ENCODE results near the gene C2orf15.

The C2orf15 gene

DNA sequence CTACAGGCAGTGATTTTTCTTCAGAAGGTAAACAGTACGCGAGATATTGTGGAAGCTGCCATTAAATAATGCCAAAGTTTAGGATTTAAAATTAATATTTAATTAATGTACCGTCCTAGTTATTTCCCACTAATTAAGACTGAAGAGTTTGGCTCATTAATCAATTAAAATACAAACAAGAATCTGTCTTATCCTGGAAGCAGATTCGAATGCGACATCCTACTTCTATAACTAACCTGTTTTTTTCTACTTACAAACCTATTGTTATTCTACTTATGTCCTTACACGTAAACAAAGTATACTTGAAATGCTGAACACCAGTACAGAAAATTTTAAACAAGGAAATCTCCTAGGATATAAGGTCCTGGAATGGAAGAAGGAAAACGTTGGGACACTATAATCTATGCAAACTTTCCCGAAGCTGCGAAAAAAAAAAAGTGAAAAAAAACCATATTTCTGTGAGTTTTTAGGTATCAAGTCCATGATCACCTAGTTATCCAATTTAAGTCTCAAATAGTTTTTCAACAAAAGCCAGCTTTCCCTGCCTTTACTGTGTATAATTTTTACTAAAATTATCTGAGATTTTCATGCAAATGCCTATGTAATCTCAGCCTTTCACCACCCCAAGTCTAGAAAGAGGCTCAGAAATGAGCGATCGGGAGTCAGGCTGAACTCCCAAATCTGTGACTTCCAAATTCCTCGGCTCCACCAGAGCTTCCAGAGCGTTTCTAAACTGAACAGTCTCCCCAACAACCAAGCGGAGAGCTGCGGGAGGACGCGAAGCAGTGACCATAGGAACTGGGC lies 1.2 kb upstream of the C2orf15 start:
- TF ChIP-seq, protein P1, sequence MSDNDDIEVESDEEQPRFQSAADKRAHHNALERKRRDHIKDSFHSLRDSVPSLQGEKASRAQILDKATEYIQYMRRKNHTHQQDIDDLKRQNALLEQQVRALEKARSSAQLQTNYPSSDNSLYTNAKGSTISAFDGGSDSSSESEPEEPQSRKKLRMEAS (IDR thresholded peaks at IDR 0.05), result no peak
- no peak for TF ChIP-seq NFIC (IDR thresholded peaks at IDR 0.05)
- TF ChIP-seq, protein P2, sequence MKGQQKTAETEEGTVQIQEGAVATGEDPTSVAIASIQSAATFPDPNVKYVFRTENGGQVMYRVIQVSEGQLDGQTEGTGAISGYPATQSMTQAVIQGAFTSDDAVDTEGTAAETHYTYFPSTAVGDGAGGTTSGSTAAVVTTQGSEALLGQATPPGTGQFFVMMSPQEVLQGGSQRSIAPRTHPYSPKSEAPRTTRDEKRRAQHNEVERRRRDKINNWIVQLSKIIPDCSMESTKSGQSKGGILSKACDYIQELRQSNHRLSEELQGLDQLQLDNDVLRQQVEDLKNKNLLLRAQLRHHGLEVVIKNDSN (IDR thresholded peaks at IDR 0.05), result no peak
- no peak for TF ChIP-seq CREB1 (IDR thresholded peaks at IDR 0.05; ENCODE audit: low read depth)
- TF ChIP-seq YY1 (IDR thresholded peaks at IDR 0.05; ENCODE audit: low read depth), result no peak
- TF ChIP-seq EGR1 (IDR thresholded peaks at IDR 0.05), result no peak
- TF ChIP-seq CEBPB (IDR thresholded peaks at IDR 0.05), result no peak
- no peak for TF ChIP-seq FOXM1 (IDR thresholded peaks at IDR 0.05; ENCODE audit: borderline replicate concordance, low read depth)
- TF ChIP-seq TAF1 (IDR thresholded peaks at IDR 0.05; ENCODE audit: low read depth), result no peak
- TF ChIP-seq, protein P3, sequence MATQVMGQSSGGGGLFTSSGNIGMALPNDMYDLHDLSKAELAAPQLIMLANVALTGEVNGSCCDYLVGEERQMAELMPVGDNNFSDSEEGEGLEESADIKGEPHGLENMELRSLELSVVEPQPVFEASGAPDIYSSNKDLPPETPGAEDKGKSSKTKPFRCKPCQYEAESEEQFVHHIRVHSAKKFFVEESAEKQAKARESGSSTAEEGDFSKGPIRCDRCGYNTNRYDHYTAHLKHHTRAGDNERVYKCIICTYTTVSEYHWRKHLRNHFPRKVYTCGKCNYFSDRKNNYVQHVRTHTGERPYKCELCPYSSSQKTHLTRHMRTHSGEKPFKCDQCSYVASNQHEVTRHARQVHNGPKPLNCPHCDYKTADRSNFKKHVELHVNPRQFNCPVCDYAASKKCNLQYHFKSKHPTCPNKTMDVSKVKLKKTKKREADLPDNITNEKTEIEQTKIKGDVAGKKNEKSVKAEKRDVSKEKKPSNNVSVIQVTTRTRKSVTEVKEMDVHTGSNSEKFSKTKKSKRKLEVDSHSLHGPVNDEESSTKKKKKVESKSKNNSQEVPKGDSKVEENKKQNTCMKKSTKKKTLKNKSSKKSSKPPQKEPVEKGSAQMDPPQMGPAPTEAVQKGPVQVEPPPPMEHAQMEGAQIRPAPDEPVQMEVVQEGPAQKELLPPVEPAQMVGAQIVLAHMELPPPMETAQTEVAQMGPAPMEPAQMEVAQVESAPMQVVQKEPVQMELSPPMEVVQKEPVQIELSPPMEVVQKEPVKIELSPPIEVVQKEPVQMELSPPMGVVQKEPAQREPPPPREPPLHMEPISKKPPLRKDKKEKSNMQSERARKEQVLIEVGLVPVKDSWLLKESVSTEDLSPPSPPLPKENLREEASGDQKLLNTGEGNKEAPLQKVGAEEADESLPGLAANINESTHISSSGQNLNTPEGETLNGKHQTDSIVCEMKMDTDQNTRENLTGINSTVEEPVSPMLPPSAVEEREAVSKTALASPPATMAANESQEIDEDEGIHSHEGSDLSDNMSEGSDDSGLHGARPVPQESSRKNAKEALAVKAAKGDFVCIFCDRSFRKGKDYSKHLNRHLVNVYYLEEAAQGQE (IDR thresholded peaks at IDR 0.05; ENCODE audit: low read depth), result no peak
- TF ChIP-seq TEAD4 (IDR thresholded peaks at IDR 0.05), result no peak; the same call in 1 of the 2 replicates
- no peak for TF ChIP-seq EP300 (IDR thresholded peaks at IDR 0.05; ENCODE audit: borderline replicate concordance)

DNA sequence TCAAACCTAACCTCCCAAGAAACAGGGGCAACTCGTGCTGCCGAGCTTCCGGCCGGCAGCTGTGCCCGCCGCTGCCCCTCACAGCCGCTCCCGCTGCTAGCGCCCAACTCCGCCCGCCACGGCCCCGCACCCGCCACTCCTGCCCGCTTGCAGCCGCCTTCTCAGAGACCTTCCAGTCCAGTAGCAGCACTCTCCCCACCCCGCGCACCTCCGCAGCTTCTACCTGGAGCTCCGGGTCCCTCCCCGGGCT lies 722 bp upstream of the C2orf15 start:
- no peak for TF ChIP-seq FOXM1 (IDR thresholded peaks at IDR 0.05; ENCODE audit: borderline replicate concordance, low read depth)
- TF ChIP-seq, protein P3 (IDR thresholded peaks at IDR 0.05; ENCODE audit: low read depth), result no peak
- TF ChIP-seq CEBPB (IDR thresholded peaks at IDR 0.05), result no peak
- TF ChIP-seq TCF12 (IDR thresholded peaks at IDR 0.05; ENCODE audit: low read depth), result no peak
- no peak for TF ChIP-seq TAF1 (IDR thresholded peaks at IDR 0.05; ENCODE audit: low read depth)
- TF ChIP-seq, protein P2 (IDR thresholded peaks at IDR 0.05), result no peak
- TF ChIP-seq, protein P1 (IDR thresholded peaks at IDR 0.05), result peak; percentile 71

DNA sequence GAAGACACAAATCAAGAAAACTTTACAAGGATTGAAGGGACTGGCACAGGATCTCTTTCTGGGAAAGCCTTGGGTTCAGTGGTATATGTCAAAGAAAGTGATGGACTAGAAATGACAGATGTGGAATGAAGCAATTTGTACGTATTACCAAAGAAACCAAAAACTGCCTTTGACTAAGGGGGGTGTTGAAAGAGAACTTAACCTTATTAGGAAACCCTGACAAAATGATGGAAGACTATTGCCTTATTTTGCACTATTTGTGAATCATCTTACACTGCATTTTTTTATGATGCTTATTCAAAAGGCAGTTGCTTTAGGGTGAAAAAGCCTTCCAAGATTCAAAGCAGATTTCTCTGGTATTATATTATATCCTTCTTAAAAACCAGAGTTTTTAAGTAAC lies 9.2 kb downstream of the C2orf15 start:
- no peak for TF ChIP-seq TEAD4 (IDR thresholded peaks at IDR 0.05)
- TF ChIP-seq EP300 (IDR thresholded peaks at IDR 0.05; ENCODE audit: borderline replicate concordance), result no peak
- TF ChIP-seq TCF12 (IDR thresholded peaks at IDR 0.05; ENCODE audit: low read depth), result no peak
- TF ChIP-seq, protein P2 (IDR thresholded peaks at IDR 0.05), result no peak
- TF ChIP-seq, protein P1 (IDR thresholded peaks at IDR 0.05), result no peak
- no peak for TF ChIP-seq CEBPB (IDR thresholded peaks at IDR 0.05)
- TF ChIP-seq EGR1 (IDR thresholded peaks at IDR 0.05), result no peak
- TF ChIP-seq YY1 (IDR thresholded peaks at IDR 0.05; ENCODE audit: low read depth), result no peak
- no peak for TF ChIP-seq NFIC (IDR thresholded peaks at IDR 0.05)
- no peak for TF ChIP-seq CREB1 (IDR thresholded peaks at IDR 0.05; ENCODE audit: low read depth)
- TF ChIP-seq TAF1 (IDR thresholded peaks at IDR 0.05; ENCODE audit: low read depth), result no peak
- TF ChIP-seq RAD21 (IDR thresholded peaks at IDR 0.05; ENCODE audit: low read depth), result no peak
- no peak for TF ChIP-seq FOXM1 (IDR thresholded peaks at IDR 0.05; ENCODE audit: borderline replicate concordance, low read depth)
- no peak for TF ChIP-seq ZBTB7A (IDR thresholded peaks at IDR 0.05; ENCODE audit: low read depth)
- TF ChIP-seq, protein P3 (IDR thresholded peaks at IDR 0.05; ENCODE audit: low read depth), result no peak

All from Ishikawa (cell line).